ENCODE results near the gene BTBD8. TPM values are rescaled to one million over a fixed set of nuclear protein-coding genes. Genes with fewer than 3 reads are reported as not detected.

Gene BTBD8
- total RNA-seq, 1 donor from 2014 or later = 8.7 TPM

DNA sequence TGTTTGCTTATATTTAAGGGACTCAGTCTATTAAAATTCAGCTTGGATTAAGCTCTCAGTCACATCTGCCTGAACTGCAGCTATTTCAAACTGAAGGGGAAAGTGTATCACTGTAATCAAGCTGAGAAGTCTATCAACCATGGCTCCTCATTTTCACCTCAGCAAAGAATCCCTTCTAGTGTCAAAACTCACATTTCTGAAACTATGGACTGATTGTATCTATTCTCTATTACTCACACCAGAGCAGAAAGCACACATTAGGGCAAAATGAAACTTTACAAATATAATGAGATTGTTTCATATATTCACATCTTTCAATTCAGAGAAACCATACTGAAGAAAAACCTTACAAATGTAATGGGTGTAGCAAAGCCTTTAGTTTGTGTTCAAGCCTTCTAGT, 123.0 kb downstream of the BTBD8 start:
- TF ChIP-seq, protein P1, sequence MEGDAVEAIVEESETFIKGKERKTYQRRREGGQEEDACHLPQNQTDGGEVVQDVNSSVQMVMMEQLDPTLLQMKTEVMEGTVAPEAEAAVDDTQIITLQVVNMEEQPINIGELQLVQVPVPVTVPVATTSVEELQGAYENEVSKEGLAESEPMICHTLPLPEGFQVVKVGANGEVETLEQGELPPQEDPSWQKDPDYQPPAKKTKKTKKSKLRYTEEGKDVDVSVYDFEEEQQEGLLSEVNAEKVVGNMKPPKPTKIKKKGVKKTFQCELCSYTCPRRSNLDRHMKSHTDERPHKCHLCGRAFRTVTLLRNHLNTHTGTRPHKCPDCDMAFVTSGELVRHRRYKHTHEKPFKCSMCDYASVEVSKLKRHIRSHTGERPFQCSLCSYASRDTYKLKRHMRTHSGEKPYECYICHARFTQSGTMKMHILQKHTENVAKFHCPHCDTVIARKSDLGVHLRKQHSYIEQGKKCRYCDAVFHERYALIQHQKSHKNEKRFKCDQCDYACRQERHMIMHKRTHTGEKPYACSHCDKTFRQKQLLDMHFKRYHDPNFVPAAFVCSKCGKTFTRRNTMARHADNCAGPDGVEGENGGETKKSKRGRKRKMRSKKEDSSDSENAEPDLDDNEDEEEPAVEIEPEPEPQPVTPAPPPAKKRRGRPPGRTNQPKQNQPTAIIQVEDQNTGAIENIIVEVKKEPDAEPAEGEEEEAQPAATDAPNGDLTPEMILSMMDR (conservative IDR thresholded peaks at IDR 0.05; ENCODE audit: low read depth, low read length) = no peak
- no peak for DNase-seq (ENCODE audit: low read depth)
- H3K4me3 ChIP-seq (ENCODE audit: low read depth, low read length) = no peak overlapping the region

DNA sequence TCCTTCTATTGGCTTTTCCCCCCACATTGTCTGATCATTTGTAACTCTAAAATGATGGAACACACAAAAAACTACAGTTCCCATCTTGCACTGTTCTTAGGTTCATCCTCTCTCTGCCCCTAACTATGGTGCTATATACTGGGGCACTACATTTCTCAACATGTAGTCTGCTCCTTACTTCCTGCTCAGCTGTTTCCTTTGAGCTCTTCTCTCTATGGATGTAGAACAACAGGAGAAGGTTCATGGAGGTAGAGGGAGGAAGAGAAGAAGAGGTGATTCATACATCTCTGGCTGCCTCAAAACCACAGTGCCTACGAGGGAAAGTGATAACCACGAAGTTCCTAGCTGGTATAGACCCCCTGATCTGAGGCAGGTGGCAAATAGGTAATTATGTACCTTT, 130.6 kb downstream of the BTBD8 start:
- no peak overlapping the region for H3K4me3 ChIP-seq (ENCODE audit: low read depth, low read length)
- TF ChIP-seq, protein P1 (conservative IDR thresholded peaks at IDR 0.05; ENCODE audit: low read depth, low read length) = no peak
- DNase-seq (ENCODE audit: low read depth) = no peak

DNA sequence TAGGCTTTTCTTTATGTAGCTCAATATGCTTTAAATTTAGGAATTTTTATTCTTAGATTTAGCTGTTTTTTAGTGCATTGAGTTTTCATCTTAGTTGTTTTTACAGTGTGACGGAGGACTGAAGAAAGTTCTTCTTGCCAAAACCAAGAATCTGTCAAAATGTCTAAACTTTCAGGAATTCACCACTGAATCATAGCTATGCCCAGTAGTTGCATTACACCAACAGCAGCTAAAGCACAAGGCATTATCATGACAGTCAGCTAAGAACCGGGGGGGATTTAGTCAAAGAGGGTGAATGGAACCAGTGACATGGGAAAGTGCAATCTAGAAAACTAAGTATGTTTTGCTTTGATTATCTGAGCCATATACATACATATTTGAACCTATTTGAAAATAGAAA, 131.0 kb downstream of the BTBD8 start:
- H3K4me3 ChIP-seq (ENCODE audit: low read depth, low read length) = no peak overlapping the region
- TF ChIP-seq, protein P1 (conservative IDR thresholded peaks at IDR 0.05; ENCODE audit: low read depth, low read length) = no peak
- DNase-seq (ENCODE audit: low read depth) = no peak

DNA sequence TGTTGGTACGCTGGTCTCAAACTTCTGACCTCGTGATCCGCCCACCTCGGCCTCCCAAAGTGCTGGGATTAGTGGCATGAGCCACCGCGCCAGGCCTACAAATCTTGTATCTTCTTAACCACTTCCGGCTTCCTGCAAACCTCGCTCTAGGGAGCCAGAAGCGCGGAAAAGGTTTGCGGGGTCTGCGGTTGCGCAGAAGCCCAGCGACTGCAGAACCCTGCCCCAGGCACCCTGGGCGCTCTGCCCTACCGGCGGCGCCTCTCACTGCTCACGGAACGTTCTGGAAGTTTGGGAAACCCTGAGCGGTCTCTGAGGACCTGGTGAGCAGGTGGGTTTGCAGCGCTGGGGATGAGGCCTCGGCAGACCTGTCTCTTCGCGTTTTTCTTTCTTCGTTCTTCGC, 137.6 kb downstream of the BTBD8 start, which contains the start of gene C1orf146:
Gene C1orf146, plus strand, starts transcription at position 195 of the 400 bp plus-strand sequence. CDS start 13,506 bp downstream, outside the sequence.
- H3K4me3 ChIP-seq (ENCODE audit: low read depth, low read length) = no peak within 1 kb of the TSS
- DNase-seq (ENCODE audit: low read depth) = no peak
- TF ChIP-seq, protein P1 (conservative IDR thresholded peaks at IDR 0.05; ENCODE audit: low read depth, low read length) = no peak

DNA sequence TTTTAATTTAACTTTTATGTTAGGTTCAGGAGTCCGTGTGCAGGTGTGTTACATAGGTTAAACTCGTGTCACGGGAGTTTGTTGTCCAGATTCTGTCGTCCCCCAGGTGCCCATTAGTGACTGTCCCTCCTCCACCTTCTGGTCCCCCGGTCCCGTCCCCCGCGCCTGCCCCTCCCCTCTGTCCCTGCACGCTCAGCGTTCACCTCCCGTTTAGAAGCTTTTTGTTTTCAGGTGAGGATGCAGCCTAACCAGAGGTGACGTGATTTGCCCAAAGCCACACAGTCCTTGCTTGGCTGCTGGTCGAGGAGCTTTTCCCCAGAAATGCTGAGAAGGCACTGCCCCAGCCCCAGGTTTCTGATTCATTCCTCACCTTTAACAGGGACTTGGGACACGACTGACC, 138.4 kb downstream of the BTBD8 start:
- no peak for DNase-seq (ENCODE audit: low read depth)
- H3K4me3 ChIP-seq (ENCODE audit: low read depth, low read length) = no peak overlapping the region
- TF ChIP-seq, protein P1 (conservative IDR thresholded peaks at IDR 0.05; ENCODE audit: low read depth, low read length) = no peak

DNA sequence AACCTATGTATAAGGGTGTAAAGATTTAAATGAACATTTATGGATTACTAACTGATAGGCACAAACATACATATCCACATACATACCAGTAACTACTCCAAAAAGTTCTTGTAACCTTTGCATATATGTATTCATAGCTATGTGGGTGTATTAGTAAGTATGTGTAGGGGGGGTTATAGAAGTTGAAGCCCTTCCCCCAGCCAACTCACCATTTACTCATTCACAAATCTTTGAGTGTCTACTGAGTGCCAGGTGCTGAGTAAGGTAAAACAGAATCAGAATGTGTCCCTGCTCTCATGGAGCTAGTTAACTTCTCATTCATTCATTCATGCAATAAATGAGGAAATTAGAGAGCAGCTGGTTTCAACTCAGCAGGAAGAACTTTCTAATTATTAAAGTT, 138.9 kb downstream of the BTBD8 start:
- no peak for DNase-seq (ENCODE audit: low read depth)
- TF ChIP-seq, protein P1 (conservative IDR thresholded peaks at IDR 0.05; ENCODE audit: low read depth, low read length) = no peak
- H3K4me3 ChIP-seq (ENCODE audit: low read depth, low read length) = no peak overlapping the region

DNA sequence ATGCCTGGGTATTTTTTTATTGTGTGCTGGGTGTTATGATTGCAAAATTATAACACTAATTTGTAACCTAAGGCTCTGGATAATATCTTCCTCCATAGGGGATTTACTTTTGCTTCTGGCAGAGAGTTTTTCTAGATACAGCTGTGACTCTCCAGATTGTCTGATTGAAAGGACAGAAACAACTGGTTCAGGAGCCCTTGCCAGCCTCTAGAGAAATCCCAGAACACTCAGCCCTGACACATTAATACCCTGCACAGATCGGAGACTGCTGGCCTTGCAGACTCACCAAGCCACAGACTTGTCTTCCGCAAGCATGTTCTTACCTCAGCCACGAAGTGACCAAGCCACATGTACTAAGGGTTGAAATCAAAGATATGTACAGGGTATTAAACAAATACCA, 148.3 kb downstream of the BTBD8 start:
- no peak for DNase-seq (ENCODE audit: low read depth)
- TF ChIP-seq, protein P1 (conservative IDR thresholded peaks at IDR 0.05; ENCODE audit: low read depth, low read length) = no peak
- no peak overlapping the region for H3K4me3 ChIP-seq (ENCODE audit: low read depth, low read length)
